Activated gamma-delta T cell (primary cell): ENCODE data around the gene PRRT2.
A peak's percentile ranks its signal among the peaks of the same experiment; 100 is the strongest.
"Not testable (repeated sequence)": the region's sequence is repeated elsewhere in the genome, so short reads cannot be mapped to it uniquely, and the experiment has no call there.

Source experiments
- DNase-seq: peaks from one replicate; lab custom pipeline; 2025; lab: John Stamatoyannopoulos, UW
- total RNA-seq, 2 donors: gene quantifications; one replicate each; lab custom pipeline; 2026; lab: John Stamatoyannopoulos, UW

PRRT2 gene
- 1.4 to 1.9 reads per million in 2 donors for total RNA-seq

DNA sequence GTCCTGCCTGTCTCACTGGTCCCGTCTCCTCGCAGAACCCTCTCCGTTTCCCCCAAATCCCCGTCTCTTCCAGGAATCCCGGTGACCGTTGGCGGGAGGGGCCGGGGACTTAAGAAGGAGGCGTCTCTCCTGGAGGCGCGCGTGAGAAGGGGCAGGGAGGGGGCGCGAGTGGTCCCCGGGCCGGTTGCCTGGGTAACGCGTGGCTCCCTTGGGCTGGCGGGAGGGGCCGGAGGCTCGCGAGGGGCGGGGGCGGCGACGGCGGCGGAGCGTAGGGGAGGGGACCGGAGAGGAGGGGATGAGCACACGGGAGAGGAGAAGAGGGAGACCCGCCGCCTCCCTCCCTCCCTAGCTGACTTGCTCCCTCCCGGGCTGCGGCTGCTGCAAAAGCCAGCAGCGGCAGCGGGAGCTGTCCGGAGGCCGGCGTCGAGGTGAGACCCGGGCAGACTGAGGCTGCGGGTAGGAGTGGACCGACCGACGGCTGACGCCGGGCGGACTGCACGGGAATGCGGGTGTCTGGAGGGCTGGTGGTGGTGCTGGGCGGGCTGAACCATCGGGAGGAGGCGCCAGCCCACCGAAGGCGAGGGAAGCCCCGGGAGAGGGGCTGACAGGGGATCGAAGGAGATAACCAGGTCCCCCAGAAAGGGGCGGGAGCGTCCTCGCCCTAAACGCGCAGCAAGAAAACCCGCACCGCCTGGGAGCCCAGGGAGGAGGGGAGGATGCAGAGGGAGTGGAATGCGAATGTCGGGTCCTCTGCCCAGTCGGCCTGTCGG, at the start of gene PRRT2:
TSS of gene PRRT2 (plus strand) at position 298 of the 770 bp plus-strand sequence. CDS start 862 bp downstream, outside the sequence.
- DNase-seq: peak; percentile 45

DNA sequence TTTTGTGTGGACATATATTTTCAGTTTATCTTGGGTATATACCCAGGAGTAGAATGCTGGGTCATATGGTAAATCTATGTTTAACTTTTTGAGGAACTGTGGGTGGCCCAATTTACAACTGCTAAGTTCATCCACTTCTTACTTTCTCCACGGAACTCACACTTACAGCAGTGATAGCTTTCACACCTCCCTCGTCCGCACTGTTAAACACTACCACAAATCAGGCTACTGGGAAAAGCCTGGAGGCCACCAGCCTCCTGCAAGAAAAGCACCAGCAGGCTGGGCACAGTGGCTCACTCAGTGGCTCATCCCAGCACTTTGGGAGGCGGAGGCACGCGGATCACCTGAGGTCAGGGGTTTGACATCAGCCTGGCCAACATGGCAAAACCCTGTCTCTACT, 48.7 kb upstream of the PRRT2 start:
- no peak for DNase-seq

- DNase-seq: no peak
Observed at GRCh38 chr16:29765167-29766032, 46.6 kb upstream of the PRRT2 start.

DNA sequence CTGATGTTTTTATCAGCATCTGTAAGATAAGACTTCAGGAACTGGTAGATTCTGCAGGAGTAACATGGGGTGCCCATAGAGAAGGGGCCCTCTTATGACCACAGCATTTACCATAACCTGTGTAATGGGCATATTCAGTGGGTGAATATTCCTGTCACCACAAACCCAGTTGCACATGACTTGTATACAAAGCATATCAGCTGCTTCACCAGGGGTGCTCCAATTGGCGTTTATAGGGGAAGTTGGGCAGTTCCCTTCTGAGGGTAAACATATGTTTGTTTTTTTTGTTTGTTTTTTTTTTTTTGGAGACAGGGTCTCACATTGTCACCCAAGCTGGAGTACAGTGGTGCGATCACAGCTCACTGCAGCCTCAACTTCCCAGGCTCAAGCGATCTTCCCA, 45.4 kb upstream of the PRRT2 start:
- DNase-seq: no peak

DNA sequence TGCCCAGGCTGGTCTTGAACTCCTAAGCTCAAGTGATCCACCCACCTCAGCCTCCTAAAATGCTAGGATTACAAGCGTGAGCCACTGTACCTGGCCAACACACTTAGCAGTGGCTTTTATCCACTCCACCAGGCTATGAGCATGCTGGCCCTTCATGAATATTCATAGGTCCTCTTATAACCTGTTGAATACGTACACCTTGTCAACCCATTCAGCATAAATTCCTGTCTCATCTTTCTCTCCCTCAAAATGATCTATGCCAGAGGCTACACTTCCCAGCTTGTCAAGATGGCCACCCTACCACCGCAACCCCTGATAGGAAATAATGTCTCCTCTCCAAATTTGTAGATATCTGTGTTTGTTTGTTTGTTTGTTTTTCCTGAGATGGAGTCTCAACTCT, 44.9 kb upstream of the PRRT2 start:
- DNase-seq: no peak

GRCh38 chr16:29769507-29769906, 42.5 kb upstream of the PRRT2 start:
- DNase-seq: no peak

DNA sequence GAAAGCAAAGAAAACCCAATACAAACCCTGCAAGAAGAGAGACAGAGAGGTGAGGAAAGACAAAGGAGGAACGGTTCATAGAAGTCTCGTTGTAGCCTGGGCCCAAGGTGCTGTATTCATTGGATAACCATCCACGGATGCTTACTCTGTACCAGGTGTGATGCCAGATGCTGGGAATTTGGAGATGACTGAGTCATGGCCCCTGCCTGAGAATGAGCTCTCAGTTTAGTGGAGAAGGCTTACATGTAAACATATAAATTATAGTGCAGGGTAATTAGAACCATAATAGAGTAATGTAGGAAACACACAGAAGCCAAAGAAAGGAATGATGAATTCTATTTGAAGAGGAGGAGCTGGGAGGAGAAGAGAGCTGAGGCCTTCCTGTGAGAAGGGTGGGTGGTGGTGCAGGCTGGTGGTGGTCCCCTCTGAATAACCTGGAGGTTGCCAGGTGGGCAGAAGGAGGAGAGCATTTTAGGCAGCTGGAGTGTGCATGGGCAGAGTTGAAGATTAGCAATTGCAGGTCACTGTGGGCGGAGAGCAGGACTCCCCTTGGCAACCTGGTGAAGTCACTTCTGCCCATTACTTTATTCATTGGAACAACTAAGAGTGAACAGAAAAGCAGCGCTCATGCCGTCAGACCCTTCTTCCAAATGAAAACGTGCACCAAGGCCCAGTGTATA, 41.6 kb upstream of the PRRT2 start:
- no peak for DNase-seq

DNA sequence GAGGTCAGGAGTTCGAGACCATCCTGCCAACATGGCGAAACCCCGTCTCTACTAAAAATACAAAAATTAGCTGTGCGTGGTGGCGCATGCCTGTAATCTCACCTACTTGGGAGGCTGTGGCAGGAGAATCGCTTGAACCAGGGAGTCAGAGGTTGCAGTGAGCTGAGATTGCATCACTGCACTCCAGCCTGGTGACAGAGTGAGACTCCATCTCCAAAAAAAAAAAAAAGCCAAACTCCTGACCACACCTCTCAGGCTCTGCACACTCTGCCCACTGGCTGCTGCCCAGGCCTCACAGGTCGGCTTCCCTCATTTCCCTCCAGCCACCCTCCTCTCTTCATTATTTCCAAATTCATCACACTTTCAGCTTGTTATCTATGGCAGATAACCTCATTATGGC, 39.7 kb upstream of the PRRT2 start:
- not testable (repeated sequence) for DNase-seq

DNA sequence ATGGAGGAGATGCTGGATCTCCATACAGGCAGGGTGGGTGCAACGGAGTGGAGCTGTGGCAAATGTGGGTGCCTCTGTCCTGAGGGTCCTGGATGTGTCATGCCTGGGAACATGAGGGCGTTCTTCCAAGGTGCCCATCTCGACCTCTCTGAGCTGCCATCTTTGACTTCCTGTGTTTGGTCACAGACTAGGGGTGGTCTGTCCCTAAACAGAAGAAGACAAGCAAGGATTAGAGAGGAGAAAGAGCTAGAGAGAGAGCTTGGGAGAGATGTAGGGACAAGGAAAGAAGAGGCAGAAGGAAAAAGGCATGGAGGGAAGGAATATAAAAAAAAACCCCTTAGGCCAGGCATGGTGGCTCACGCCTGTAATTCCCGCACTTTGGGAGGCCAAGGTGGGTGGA, 37.3 kb upstream of the PRRT2 start:
- DNase-seq: no peak

DNA sequence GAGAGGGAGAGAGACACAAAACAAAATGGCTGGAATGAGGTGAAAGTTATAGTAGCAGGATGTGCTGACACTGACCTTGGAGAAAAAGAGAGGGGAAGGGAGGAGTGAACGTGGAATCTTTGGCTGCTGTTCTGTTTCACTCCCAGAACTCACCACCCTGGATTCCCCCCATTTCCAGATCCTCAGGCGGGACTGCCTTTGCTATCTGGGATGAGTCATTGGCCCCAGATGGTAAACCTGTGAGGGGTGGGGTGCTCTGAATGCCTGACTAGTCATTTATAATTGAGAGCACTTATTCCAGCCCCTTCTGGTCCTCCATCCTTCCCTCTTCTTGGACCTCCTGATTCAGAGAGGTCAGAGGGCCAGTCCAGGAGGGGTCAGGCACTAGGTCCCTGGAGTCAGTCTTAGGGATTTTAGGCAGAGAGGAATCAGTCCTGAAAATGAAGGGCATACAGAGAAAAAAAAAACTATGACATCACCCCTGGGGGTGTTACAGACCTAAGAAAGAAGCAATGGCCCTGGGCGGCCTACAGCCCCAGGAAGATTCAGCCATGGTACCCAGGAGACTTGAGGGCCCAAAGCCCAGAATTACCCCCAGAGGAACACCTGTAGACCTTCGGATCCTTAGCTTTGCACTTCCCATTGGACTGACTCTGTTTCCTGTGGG, 36.1 kb upstream of the PRRT2 start:
- no peak for DNase-seq

DNA sequence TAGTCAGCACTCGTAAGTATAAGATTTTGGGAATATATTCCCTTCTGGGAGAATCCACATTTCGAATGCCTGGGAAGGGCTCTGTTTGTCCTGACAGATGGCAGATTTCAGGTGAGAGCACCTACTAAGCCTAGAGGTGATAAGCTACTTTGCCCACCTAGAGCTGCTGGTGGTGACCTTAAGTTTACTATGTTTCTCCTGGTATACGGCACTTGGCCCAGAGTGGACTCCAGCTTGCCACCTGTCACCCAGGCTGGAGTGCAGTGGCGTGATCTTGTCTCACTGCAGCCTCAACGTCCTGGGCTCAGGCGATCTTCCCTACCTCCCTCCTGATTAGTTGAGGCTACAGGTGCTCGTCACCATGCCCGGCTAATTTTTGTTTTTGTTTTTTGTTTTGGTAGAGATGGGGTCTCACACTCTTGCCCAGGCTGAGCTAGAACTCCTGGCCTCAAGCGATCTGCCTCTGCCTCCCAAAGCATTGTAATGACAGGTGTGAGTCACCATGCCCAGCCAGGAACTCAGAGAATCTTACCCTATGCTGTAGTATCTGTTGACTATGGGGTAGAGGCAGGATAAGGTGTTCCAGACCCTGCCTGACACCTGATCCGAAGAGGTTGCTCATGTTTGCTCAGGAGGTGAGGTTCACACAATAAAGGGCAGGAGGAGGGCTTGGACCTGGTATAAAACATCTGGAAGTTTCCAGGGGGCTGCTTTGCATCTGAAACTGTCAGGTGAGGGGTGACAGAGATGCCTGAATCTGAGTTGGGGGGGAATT, 34.2 kb upstream of the PRRT2 start, which contains the start of gene ZG16:
TSS of gene ZG16 (plus strand) at position 681 of the 775 bp plus-strand sequence. CDS start 1,011 bp downstream, outside the sequence.
- no peak for DNase-seq

GRCh38 chr16:29779474-29779873, 32.5 kb upstream of the PRRT2 start:
- DNase-seq: no peak

DNA sequence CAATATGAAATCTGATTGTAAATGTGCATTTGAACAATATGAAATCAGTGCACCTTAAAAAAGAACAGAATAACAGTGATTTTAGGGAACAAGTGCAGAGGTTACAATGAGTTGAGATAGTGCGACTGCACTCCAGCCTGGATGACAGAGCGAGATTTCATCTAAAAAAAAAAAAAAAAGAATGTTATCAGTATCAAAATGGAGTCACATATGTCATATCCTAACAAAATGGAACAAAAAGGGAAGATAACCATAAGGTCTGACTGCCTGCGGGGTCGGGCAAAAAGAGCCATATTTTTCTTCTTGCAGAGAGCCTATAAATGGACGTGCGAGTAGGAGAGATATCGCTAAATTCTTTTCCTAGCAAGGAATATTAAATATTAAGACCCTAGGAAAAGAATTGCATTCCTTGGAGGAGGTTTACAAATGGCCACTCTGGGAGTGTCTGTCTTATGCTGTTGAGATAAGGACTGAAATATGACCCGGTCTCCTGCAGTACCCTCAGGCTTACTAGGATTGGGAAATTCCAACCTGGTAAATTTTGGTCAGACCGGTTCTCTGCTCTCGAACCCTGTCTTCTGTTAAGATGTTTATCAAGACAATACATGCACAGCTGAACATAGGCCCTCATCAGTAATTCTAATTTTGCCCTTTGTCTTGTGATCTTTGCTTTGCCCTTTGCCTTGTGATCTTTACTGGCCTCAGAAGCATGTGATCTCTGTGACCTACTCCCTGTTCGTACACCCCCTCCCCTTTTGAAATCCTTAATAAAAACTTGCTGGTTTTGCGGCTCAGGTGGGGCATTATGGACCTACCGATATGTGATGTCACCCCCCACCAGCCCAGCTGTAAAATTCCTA, 28.7 kb upstream of the PRRT2 start:
- DNase-seq: not testable (repeated sequence)

DNA sequence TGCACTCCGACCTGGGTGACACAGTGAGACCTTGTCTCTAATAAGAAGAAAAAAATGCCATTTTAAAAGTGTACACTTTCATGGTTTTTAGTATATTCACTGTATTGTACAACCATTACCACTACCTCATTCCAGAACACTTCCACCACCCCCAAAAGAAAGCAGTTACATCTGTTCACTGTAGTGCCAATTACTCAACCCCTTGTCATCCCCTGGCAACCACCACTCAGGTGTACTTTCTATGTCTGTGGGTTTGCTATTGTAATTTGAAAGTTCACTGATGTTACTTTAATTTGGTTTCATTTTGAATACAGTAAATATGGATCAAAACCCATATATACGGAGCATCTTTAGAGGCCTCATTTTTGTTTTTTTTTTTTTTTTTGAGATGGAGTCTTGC, 27.8 kb upstream of the PRRT2 start:
- no peak for DNase-seq

GRCh38 chr16:29784901-29785500, 27.0 kb upstream of the PRRT2 start:
- DNase-seq: peak; percentile 38

GRCh38 chr16:29787155-29787554, 24.8 kb upstream of the PRRT2 start:
- DNase-seq: not testable (repeated sequence)

DNA sequence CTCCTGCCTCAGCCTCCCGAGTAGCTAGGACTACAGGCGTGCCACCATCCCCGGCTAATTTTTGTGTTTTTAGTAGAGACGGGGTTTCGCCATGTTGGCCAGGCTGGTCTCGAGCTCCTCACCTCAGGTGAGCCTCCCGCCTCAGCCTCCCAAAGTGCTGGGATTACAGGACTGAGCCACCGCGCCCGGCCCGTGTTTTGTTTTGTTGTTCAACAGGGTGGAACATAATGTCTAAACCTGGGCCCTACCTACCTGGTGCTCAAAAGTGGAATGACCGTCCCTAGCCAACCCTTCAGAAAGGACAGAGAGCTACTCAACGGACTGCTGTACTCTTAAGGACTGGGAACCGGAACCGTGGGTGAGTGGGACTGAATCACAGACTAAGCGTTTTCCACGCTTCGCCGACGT, 22.2 kb upstream of the PRRT2 start:
- DNase-seq: no peak

GRCh38 chr16:29790183-29790948, 21.6 kb upstream of the PRRT2 start, which contains the start of gene KIF22:
Gene KIF22 (plus strand): TSS chr16:29790751. CDS start chr16:29790760, 9 bp downstream.
- DNase-seq: peak; percentile 99
